Stimulated activated CD4-positive, alpha-beta T cell treated with anti-CD3 and anti-CD28 coated beads, Interleukin-12 subunit alpha, Interleukin-12 subunit beta, amount 100 ng/mL, for 24 hours (primary cell): Measurements from ENCODE around the gene LSS.
"Not testable (repeated sequence)": the region's sequence is repeated elsewhere in the genome, so short reads cannot be mapped to it uniquely, and the experiment has no call there.

Source experiments
- DNase-seq, 2 experiments: peaks; one replicate each; pipeline ENCODE4 v3.0.0-alpha.2; 2020; ENCODE audit warnings: low read depth in 2 of 2

LSS gene

GRCh38 chr21:46205166-46205565 lies 23.4 kb downstream of the LSS start:
- DNase-seq: no peak

GRCh38 chr21:46203203-46203600 lies 25.4 kb downstream of the LSS start:
- no peak for DNase-seq

- DNase-seq: no peak
Observed at GRCh38 chr21:46202592-46203202, 25.9 kb downstream of the LSS start.

- DNase-seq: not testable (repeated sequence)
Observed at GRCh38 chr21:46200877-46201803, 27.4 kb downstream of the LSS start.

GRCh38 chr21:46199436-46200373 lies 28.9 kb downstream of the LSS start:
- DNase-seq: no peak

- no peak for DNase-seq
Observed at GRCh38 chr21:46196733-46197132, 31.8 kb downstream of the LSS start.

GRCh38 chr21:46195595-46196195 lies 32.9 kb downstream of the LSS start:
- no peak for DNase-seq

- no peak for DNase-seq
Observed at GRCh38 chr21:46194374-46195334, 33.9 kb downstream of the LSS start.

GRCh38 chr21:46193829-46194373 lies 34.7 kb downstream of the LSS start:
- no peak for DNase-seq

GRCh38 chr21:46191686-46192575 lies 36.6 kb downstream of the LSS start:
- DNase-seq: no peak

GRCh38 chr21:46191257-46191685 lies 37.3 kb downstream of the LSS start:
- DNase-seq: no peak

GRCh38 chr21:46190491-46191131 lies 38.0 kb downstream of the LSS start:
- DNase-seq: no peak

GRCh38 chr21:46189959-46190490 lies 38.5 kb downstream of the LSS start:
- no peak for DNase-seq

- DNase-seq: no peak
Observed at GRCh38 chr21:46189213-46189958, 39.2 kb downstream of the LSS start.

GRCh38 chr21:46188226-46189212 lies 40.1 kb downstream of the LSS start:
- no peak for DNase-seq

GRCh38 chr21:46187814-46188213 lies 40.8 kb downstream of the LSS start:
- no peak for DNase-seq
